GM12878 (cell line): ENCODE data around the gene CDC42SE1. TPM values are rescaled to one million over a fixed set of nuclear protein-coding genes. Genes with fewer than 3 reads are reported as not detected.

Experiments
- ATAC-seq: fragments of 200-7000 bp; cut with Tn5 transposase; 3 replicates; pipeline ENCODE4 v1.9.1; 2020; ENCODE audit warnings: mild to moderate bottlenecking, moderate library complexity
- BruUV-seq: library from RNA; stranded (reverse); fragments of 400-500 nt; replicated peaks from 2 replicates; lab custom pipeline; 2021; lab: Mats Ljungman, UMichigan
- CTCF ChIA-PET: fragments of 300-600 bp; sonication (Branson Sonifier 250); formaldehyde crosslinking; extraction: SDS; loops from one replicate; lab custom pipeline; 2021; ENCODE audit warnings: inconsistent platforms; lab: Yijun Ruan, JAX
- POLR2A ChIA-PET: fragments of 350-600 bp; formaldehyde crosslinking; extraction: SDS; loops from one replicate; lab custom pipeline; 2021; ENCODE audit warnings: inconsistent platforms; lab: Charles Lee
- RAD21 ChIA-PET: fragments of 300-600 bp; sonication (Branson Sonifier 250); formaldehyde crosslinking; loops from one replicate; lab custom pipeline; 2023; ENCODE audit warnings: antibody characterized with exemption; ENCODE audit not compliant: unreplicated experiment; lab: Charles Lee
- SMC1A ChIA-PET: fragments of 300-600 bp; sonication (Branson Sonifier 250); formaldehyde crosslinking; loops from one replicate; lab custom pipeline; 2023; ENCODE audit not compliant: unreplicated experiment, uncharacterized antibody; lab: Charles Lee
- DNase-seq: peaks from one replicate; pipeline ENCODE4 v3.0.0-alpha.2; 2011; ENCODE audit warnings: low read depth, low spot score
- FAIRE-seq: peaks from 3 replicates; lab custom pipeline; 2011; peaks lifted over from hg19 to GRCh38; lab: Jason Lieb, UNC
- H2AFZ ChIP-seq: 2 replicates; pipeline ENCODE4 v1.6.0; 2011; ENCODE audit warnings: low read depth, low read length, control low read depth; ENCODE audit not compliant: control insufficient read depth
- H3K27ac ChIP-seq: 2 replicates; pipeline ENCODE4 v1.5.1; 2011; ENCODE audit warnings: control low read depth; ENCODE audit not compliant: control insufficient read depth, insufficient read depth
- H3K27me3 ChIP-seq, 2 experiments: replicated peaks in 1 of 2; 2 replicates each; pipeline versions ENCODE4 v1.6.0 to v1.6.1; 2011; ENCODE audit warnings: low read length in 1 of 2; ENCODE audit not compliant: control insufficient read depth in 2 of 2, insufficient read depth in 2 of 2
- H3K36me3 ChIP-seq, 2 experiments: 2 replicates each; pipeline ENCODE4 v1.5.1; 2011; ENCODE audit warnings: low read length in 1 of 2; ENCODE audit not compliant: control insufficient read depth in 2 of 2, insufficient read depth in 2 of 2
- H3K4me1 ChIP-seq: 2 replicates; pipeline ENCODE4 v1.6.1; 2011; ENCODE audit warnings: mild to moderate bottlenecking, low read length, moderate library complexity, mixed read lengths; ENCODE audit not compliant: control insufficient read depth, insufficient read depth
- H3K4me2 ChIP-seq: 2 replicates; pipeline ENCODE4 v1.6.0; 2011; ENCODE audit warnings: control low read depth; ENCODE audit not compliant: control insufficient read depth, insufficient read depth
- H3K4me3 ChIP-seq: fragments of 200-600 bp; sonication (generic); 2 replicates; pipeline ENCODE4 v1.5.1; 2016
- H3K79me2 ChIP-seq: 2 replicates; pipeline ENCODE4 v1.6.0; 2011; ENCODE audit warnings: low read length; ENCODE audit not compliant: control insufficient read depth, insufficient read depth
- H3K9ac ChIP-seq: 2 replicates; pipeline ENCODE4 v1.8.0; 2011; ENCODE audit warnings: low read length, control low read depth, mixed read lengths; ENCODE audit not compliant: control insufficient read depth, insufficient read depth
- H3K9me3 ChIP-seq: replicated peaks from 3 replicates; pipeline ENCODE4 v1.5.1; 2011; ENCODE audit warnings: mild to moderate bottlenecking, low read length; ENCODE audit not compliant: control insufficient read depth, insufficient read depth
- H4K20me1 ChIP-seq: 2 replicates; pipeline ENCODE4 v1.6.0; 2011; ENCODE audit not compliant: control insufficient read depth, insufficient read depth
- EP300 ChIP-seq, 2 experiments: fragments of 150-350 bp in 1 of 2; IDR thresholded peaks; 2 replicates each; pipeline ENCODE4 v1.6.1; 2011 to 2012; ENCODE audit warnings: low read depth in 2 of 2, low read length in 2 of 2, borderline replicate concordance in 1 of 2, improper control_type of control experiment in 1 of 2, inconsistent platforms in 1 of 2; ENCODE audit not compliant: control insufficient read depth in 1 of 2
- FOXK2 ChIP-seq: fragments of 450-650 bp; IDR thresholded peaks from 2 replicates; pipeline ENCODE4 v1.6.1; 2017; ENCODE audit warnings: mild to moderate bottlenecking, moderate library complexity
- HDGF ChIP-seq: fragments of 450-650 bp; IDR thresholded peaks from 2 replicates; pipeline ENCODE4 v1.6.1; 2016; ENCODE audit warnings: antibody characterized with exemption
- TARDBP ChIP-seq: IDR thresholded peaks from 2 replicates; pipeline ENCODE4 v1.6.1; 2016; ENCODE audit warnings: borderline replicate concordance
- WGBS: methylation state at CpG from one replicate; pipeline ENCODE4 v1.1.6; 2016; ENCODE audit warnings: low lambda C conversion rate; ENCODE audit not compliant: insufficient replicate concordance, insufficient coverage; ENCODE audit errors: missing lambda C conversion rate; 5-methylcytosine and 5-hydroxymethylcytosine counted together
- in situ Hi-C: fragments of 300-500 bp; cut with MboI; formaldehyde crosslinking; loops from 9 replicates; pipeline ENCODE4 v1.14.3; 2018; ENCODE audit warnings: mixed read lengths
- intact Hi-C: fragments of 100-400 bp; cut with micrococcal nuclease; formaldehyde crosslinking; loops from one replicate; pipeline ENCODE4 v1.14.2; 2022; ENCODE audit not compliant: unreplicated experiment
- polyA plus RNA-seq, 11 experiments: library from polyadenylated mRNA; depleted of rRNA in 4 of 11; unstranded in 6 of 11; stranded (reverse) in 5 of 11; fragments of >200 nt; fragmentation: Nextera tagmentation in 4 of 11; fragmentation: Illumina TruSeq in 1 of 11; extraction: Ambion mirVana in 4 of 11; extraction: Trizol in 1 of 11; gene quantifications; 1 replicate in 1 of 11; 2 replicates in 10 of 11; pipeline versions ENCODE4 v1.2.1 to v1.2.3, GENCODE V29; 2011 to 2016; ENCODE audit warnings: inconsistent platforms in 2 of 11, missing spikeins in 2 of 11, low read depth in 1 of 11
- total RNA-seq, 4 experiments: library from RNA; depleted of rRNA in 3 of 4; stranded (reverse); fragments of >200 nt in 3 of 4; fragmentation: Illumina TruSeq in 1 of 4; extraction: Trizol in 1 of 4; gene quantifications; 2 replicates each; pipeline versions ENCODE4 v1.2.1 to v1.2.3, GENCODE V29; 2013 to 2021
- TF ChIP-seq, protein P1 (sequence below): fragments of 450-650 bp; formaldehyde crosslinking; IDR thresholded peaks from 2 replicates; pipeline ENCODE4 v1.5.0; 2022; ENCODE audit warnings: mild to moderate bottlenecking, missing genetic modification characterization

Gene CDC42SE1
- total and polyA plus RNA-seq, 10 of the 15 experiments (the other 5 are each of a cell fraction or from before 2014, with no cell fraction given) = 35.7 to 112 (median 74.3) TPM

DNA sequence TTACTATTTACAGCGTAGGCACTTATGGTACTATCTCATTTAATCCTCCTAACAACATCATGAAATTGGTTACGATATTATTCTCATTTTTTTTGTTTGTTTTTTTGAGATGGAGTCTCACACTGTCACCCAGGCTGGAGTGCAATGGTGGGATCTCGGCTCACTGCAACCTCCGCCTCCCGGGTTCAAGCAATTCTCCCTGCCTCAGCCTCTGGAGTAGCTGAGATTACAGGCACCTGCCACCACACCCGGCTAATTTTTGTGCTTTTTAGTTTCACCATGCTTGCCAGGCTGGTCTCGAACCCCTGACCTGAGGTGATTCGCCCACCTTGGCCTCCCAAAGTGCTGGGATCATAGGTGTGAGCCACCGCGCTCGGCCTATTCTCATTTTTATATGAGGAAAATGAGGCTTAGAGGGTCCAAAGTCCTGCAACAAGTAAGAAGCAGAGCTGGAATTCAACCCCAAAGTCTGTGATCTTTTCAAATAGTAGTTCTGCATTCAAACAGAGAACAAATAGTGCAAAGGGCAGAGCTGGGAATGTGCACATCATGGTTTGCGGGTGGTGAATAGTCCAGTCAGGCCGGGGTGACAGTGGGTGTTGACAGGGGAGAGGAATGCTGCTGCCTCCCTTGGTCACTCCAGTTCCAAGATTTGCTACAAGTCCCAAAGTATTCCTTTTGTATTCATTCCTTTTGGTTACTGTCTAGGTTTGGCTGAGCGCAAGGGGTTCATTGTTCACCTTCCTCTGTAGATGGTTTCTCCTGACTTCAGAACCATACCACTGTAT, 46.5 kb downstream of the CDC42SE1 start:
- intact Hi-C loops = no loop called here
- Histone ChIP-seq H3K4me2 (no peak overlapping the region), H3K9ac (no peak overlapping the region)
- RAD21 ChIA-PET = interaction anchor here (2.0 kb wide), 1 partner anchor 144 kb away, joined by 4 read pairs; the partner anchor contains the start of gene TNFAIP8L2
- SMC1A ChIA-PET = no interaction called here
- no peak for TF ChIP-seq FOXK2
- TF ChIP-seq HDGF = no peak
- no peak for TF ChIP-seq TARDBP
- TF ChIP-seq EP300 (IDR thresholded peaks at IDR 0.05; ENCODE audit: borderline replicate concordance in 1 of 2, control insufficient read depth in 1 of 2, low read depth in 2 of 2, low read length in 2 of 2) = no peak
- TF ChIP-seq, protein P1, sequence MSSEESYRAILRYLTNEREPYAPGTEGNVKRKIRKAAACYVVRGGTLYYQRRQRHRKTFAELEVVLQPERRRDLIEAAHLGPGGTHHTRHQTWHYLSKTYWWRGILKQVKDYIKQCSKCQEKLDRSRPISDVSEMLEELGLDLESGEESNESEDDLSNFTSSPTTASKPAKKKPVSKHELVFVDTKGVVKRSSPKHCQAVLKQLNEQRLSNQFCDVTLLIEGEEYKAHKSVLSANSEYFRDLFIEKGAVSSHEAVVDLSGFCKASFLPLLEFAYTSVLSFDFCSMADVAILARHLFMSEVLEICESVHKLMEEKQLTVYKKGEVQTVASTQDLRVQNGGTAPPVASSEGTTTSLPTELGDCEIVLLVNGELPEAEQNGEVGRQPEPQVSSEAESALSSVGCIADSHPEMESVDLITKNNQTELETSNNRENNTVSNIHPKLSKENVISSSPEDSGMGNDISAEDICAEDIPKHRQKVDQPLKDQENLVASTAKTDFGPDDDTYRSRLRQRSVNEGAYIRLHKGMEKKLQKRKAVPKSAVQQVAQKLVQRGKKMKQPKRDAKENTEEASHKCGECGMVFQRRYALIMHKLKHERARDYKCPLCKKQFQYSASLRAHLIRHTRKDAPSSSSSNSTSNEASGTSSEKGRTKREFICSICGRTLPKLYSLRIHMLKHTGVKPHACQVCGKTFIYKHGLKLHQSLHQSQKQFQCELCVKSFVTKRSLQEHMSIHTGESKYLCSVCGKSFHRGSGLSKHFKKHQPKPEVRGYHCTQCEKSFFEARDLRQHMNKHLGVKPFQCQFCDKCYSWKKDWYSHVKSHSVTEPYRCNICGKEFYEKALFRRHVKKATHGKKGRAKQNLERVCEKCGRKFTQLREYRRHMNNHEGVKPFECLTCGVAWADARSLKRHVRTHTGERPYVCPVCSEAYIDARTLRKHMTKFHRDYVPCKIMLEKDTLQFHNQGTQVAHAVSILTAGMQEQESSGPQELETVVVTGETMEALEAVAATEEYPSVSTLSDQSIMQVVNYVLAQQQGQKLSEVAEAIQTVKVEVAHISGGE (CRISPR knock-in tag) = no peak
- TF ChIP-seq, all 136 proteins: peak for 0
- Histone ChIP-seq H3K4me3 (no peak overlapping the region), H3K27ac (no peak overlapping the region), H3K27me3 (no peaks in the 10 kb centered on the region), H3K79me2 (peaks cover 11% of the 10 kb centered on the region), H3K9me3 (no peaks in the 10 kb centered on the region), H3K4me1 (peaks cover 4% of the 10 kb centered on the region), H2AFZ (no peak overlapping the region), H3K36me3 (no peaks in the 10 kb centered on the region), H4K20me1 (no peaks in the 10 kb centered on the region)
- BruUV-seq = no TSS peak
- ChIA-PET CTCF (interaction anchor here (0.7 to 1.9 kb wide), 4 partner anchors 12 to 79 kb away, joined by 3 to 7 read pairs (median 3); partner anchors contain the start of gene CDC42SE1), POLR2A (interaction anchor here (0.8 kb wide), 1 partner anchor 67 kb away, joined by 5 read pairs; no protein-coding TSS in a partner anchor)
- WGBS = 87% methylated on average over 14 of the region's 14 CpGs
- FAIRE-seq = no peak
- no peak for DNase-seq
- in situ Hi-C loops = no loop called here
- ATAC-seq = no peak
